ENCODE data around the gene CDKN2B-AS1.

- TF ChIP-seq CTCF (IDR thresholded peaks at IDR 0.05), result no peak
- no peak for TF ChIP-seq POLR2A (IDR thresholded peaks at IDR 0.05)
Measured at GRCh38 chr9:22054076-22054475, 59.5 kb downstream of the CDKN2B-AS1 start.

All from Peyer's patch (tissue), 4 donors.